ENCODE measurements around the gene PSMA5.

DNA sequence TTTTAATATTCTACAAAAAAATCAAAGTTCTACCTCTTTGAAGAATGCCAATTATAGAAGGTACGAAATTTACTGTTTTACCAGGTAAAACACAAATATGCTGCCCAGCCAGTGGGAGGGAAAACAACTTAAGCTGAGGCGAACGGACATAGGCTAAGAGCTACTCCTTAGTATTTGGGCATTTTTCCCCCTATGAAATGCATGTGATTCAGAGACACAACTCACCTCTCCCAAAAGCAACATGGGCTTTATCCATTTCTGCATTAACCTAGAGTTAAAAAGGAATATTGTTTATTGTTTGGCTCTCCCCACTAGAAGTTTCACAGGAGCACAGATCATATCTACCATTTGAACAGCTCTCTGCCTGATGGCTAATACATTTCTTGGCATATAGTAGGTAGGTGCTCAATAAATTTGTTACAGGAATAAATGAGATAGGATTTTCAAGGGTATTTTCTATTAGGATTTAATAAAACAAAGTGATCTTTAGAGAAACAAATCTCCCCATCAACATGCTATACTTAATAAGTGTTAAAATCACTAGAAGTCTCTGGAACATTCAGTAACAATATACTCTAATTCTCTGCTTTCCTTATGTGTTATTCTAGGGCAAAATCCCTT, 26.1 kb downstream of the PSMA5 start:
- no peak for TF ChIP-seq ZIC2 (tag by site-specific recombination; IDR thresholded peaks at IDR 0.05)
- no peak for TF ChIP-seq ZNF274 (IDR thresholded peaks at IDR 0.05; ENCODE audit: low read length)
- no peak for TF ChIP-seq ZNF274 (tag by site-specific recombination; IDR thresholded peaks at IDR 0.05; ENCODE audit: borderline replicate concordance)
- TF ChIP-seq, protein P1, sequence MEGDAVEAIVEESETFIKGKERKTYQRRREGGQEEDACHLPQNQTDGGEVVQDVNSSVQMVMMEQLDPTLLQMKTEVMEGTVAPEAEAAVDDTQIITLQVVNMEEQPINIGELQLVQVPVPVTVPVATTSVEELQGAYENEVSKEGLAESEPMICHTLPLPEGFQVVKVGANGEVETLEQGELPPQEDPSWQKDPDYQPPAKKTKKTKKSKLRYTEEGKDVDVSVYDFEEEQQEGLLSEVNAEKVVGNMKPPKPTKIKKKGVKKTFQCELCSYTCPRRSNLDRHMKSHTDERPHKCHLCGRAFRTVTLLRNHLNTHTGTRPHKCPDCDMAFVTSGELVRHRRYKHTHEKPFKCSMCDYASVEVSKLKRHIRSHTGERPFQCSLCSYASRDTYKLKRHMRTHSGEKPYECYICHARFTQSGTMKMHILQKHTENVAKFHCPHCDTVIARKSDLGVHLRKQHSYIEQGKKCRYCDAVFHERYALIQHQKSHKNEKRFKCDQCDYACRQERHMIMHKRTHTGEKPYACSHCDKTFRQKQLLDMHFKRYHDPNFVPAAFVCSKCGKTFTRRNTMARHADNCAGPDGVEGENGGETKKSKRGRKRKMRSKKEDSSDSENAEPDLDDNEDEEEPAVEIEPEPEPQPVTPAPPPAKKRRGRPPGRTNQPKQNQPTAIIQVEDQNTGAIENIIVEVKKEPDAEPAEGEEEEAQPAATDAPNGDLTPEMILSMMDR (tag by site-specific recombination; IDR thresholded peaks at IDR 0.05): no peak
- TF ChIP-seq ZNF529 (tag by site-specific recombination; IDR thresholded peaks at IDR 0.05; ENCODE audit: insufficient replicate concordance): no peak
- no peak for TF ChIP-seq ZNF174 (tag by site-specific recombination; IDR thresholded peaks at IDR 0.05)
- no peak for TF ChIP-seq ZNF366 (tag by site-specific recombination; conservative IDR thresholded peaks at IDR 0.05)

All from HEK293 (cell line).